Stimulated activated CD8-positive, alpha-beta memory T cell treated with anti-CD3 and anti-CD28 coated beads, Interleukin-4, amount 100 ng/mL, for 1 hour (primary cell): ENCODE data around the gene SLC35G2.
"Not testable (repeated sequence)": the region's sequence is repeated elsewhere in the genome, so short reads cannot be mapped to it uniquely, and the experiment has no call there.

Source experiments
- DNase-seq, 2 donors: peaks; one replicate each; pipeline ENCODE4 v3.0.0-alpha.2; 2020; ENCODE audit warnings: low read depth in 2 of 2, low spot score in 1 of 2

Gene SLC35G2

GRCh38 chr3:136885357-136886213 is 66.7 kb downstream of the SLC35G2 start:
- no peak for DNase-seq

DNA sequence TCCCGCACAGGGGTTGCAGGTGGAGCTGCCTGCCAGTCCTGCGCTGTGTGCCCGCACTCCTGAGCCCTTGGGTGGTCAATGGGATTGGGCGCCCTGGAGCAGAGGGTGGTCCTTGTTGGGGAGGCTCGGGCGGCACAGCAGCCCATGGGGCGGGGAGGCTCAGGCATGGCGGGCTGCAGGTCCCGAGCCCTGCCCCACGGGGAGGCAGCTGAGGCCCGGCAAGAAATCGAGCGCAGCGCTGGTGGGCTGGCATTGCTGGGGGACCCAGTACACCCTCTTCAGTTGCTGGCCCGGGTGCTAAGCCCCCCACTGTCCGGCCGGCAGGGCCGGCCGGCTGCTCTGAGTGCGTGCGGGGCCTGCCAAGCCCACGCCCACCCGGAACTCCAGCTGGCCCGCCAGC is 71.0 kb downstream of the SLC35G2 start:
- no peak for DNase-seq

- DNase-seq: no peak
Measured at GRCh38 chr3:136891934-136892855, 73.3 kb downstream of the SLC35G2 start.

DNA sequence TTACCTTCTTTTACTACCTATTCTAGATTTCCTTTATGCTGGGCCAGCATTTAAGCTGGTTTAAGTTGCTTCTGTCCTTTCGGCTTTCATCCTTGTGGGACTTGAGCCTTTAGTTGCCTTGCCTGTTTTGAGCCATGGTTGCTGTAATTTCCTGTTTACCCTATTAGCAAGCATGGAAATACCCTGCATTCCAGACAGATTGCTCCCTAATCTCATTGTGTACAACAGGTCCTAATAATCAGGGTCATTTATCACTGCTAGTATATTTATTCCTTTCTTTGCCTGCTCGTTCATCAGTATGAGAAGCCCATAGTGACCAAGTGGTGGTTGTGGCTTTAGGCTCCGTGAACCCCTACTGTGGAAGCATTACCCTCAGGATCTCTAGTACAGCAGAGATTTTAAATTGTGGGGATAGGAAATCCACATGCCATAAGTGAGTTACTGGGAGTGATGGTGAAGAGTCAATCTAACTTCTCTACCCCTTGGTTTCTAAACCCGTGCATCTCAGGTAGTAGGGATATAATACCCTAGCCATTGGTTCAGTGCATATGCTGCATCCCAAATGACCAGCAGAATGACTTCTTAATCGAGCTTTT is 75.0 kb downstream of the SLC35G2 start:
- DNase-seq: no peak

DNA sequence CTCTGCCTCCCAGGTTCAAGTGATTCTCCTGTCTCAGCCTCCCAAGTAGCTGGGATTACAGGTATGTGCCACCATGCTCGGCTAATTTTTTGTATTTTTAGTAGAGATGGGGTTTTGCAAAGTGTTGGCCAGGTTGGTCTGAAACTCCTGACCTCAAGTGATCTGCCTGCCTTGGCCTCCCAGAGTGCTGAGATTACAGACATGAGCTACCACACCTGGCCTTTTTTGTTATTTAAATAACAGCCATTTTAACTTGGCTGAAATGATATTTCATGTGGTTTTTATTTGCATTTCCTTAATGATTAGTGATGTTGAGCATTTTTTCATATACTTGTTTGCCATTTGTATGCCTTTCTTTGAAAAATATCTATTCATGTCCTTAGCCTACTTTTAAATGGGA is 78.2 kb downstream of the SLC35G2 start:
- not testable (repeated sequence) for DNase-seq

- no peak for DNase-seq
Measured at GRCh38 chr3:136898549-136898948, 79.6 kb downstream of the SLC35G2 start.

GRCh38 chr3:136898954-136899353 is 80.0 kb downstream of the SLC35G2 start:
- no peak for DNase-seq

DNA sequence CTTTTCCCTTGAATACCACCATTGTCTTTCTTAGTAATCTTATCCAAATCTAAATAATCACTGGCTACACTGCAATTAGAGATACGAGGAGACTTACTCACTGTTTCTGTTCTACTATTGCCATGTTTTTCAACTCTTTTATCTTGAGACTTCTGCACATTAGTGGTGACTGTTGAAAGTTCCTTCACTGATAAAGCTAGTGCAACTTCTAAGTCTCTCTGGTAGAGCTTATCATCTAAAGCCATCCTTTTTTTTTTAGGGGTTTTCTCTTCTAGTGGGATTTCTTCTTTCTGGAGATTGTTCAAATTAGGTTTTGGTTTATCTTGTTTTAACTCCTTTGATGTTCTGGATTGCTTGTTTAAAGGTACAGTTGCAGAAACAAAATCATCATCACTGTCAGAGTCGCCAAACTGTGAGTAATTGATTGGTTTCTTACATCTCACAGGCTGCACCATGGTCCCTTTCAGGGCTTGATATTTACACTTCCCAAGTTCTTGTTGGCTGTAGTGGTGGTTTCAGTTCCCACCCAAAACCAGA is 80.8 kb downstream of the SLC35G2 start:
- DNase-seq: no peak

DNA sequence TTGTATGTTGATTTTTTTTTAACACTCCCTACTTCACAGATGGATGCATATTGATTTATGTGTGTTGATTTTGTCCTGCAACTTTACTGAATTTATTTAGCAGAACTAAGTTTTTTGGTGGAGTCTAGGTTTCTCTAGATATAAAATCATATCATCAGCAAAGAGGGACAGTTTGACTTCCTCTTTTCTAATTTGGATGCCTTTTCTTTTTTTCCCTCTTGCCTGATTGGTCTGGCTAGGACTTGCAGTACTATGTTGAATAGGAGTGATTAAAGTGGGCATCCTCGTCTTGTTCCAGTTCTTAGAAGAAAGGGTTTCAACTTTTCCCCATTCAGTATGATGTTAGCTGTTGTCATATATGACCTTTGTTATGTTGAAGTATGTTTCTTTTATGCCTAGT is 81.8 kb downstream of the SLC35G2 start:
- DNase-seq: not testable (repeated sequence)

DNA sequence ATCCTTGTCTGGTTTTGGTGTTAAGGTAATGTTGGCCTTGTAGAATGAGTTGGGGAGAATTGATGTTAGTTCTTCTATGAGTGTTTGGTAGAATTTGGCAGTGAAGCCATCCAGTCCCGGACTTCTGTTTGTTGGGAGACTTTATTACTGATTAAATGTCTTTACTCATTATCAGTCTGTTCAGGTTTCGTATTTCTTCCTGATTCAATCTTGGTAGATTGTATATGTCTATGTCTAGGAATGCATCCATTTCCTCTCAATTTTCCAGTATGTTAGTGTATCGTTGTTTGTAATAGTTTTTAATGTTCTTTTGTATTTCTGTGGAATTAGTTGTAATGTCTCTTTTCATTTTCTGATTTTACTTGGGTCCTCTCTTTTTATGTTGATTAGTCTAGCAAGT is 82.5 kb downstream of the SLC35G2 start:
- DNase-seq: no peak

GRCh38 chr3:136902530-136902929 is 83.6 kb downstream of the SLC35G2 start:
- DNase-seq: not testable (repeated sequence)

- no peak for DNase-seq
Measured at GRCh38 chr3:136903899-136904298, 85.0 kb downstream of the SLC35G2 start.

DNA sequence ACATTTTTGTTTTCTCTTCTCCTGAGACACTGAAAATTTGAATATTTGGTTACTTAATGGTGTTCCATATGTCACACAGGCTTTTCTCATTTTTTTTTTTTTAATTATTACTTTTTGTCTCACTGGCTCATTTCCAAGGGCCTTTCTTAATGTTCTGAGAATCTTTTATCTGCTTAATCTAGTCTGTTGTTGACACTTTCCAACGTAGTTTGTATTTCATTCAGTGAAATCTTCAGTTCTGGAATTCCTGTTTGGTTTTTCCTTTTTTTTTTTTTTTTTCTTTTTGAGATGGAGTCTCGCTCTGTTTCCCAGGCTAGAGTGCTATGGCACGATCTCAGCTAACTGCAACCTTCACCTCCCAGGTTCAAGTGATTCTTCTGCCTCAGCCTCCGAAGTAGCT is 85.8 kb downstream of the SLC35G2 start:
- no peak for DNase-seq
